Measurements from ENCODE around the gene URB1. TPM values are rescaled to one million over a fixed set of nuclear protein-coding genes. Genes with fewer than 3 reads are reported as not detected.
"Not testable (repeated sequence)": the region's sequence is repeated elsewhere in the genome, so short reads cannot be mapped to it uniquely, and the experiment has no call there.

The URB1 gene
- total RNA-seq, 2 experiments from 2014 or later = 35.6 to 38.4 TPM

- no peaks in the 10 kb centered on the region for H3K9me3 Mint-ChIP-seq
- peaks cover 6% of the 10 kb centered on the region for H3K4me1 Mint-ChIP-seq
- H3K4me3 Mint-ChIP-seq = no peak overlapping the region
- no peak for DNase-seq
- H3K27me3 Mint-ChIP-seq = no peaks in the 10 kb centered on the region
- peaks cover 25% of the 10 kb centered on the region for H3K36me3 Mint-ChIP-seq
- no peak overlapping the region for H3K27ac Mint-ChIP-seq
Observed at GRCh38 chr21:32315511-32316281, 77.1 kb downstream of the URB1 start.

DNA sequence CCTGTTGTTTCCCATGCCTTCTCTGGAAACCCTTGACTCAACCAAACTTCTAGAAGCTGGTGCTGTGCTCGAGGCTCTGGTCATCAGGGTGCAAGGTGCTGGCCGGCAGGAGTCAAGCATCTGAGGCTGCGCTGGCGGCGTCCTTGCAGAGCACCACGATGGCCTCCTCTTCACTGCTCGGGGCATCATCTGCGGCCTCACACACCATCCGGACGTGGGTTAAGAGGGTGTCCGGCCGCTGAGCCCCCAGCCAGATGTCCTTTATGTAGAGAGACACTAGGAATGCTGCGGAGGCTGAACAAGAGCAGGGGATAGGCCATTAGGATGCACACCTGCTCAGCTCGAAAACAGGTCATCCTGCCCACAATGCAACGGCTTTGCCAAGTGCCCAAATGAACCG is 78.0 kb downstream of the URB1 start:
- peaks cover 8% of the 10 kb centered on the region for H3K4me1 Mint-ChIP-seq
- no peaks in the 10 kb centered on the region for H3K27me3 Mint-ChIP-seq
- H3K9me3 Mint-ChIP-seq = no peaks in the 10 kb centered on the region
- DNase-seq = no peak
- no peak overlapping the region for H3K27ac Mint-ChIP-seq
- H3K36me3 Mint-ChIP-seq = peaks cover 26% of the 10 kb centered on the region
- no peak overlapping the region for H3K4me3 Mint-ChIP-seq

GRCh38 chr21:32312976-32313375 is 79.8 kb downstream of the URB1 start:
- Mint-ChIP-seq H3K36me3 (peaks cover 25% of the 10 kb centered on the region), H3K27me3 (no peaks in the 10 kb centered on the region), H3K4me1 (peaks cover 8% of the 10 kb centered on the region), H3K4me3 (no peak overlapping the region), H3K27ac (no peak overlapping the region), H3K9me3 (no peaks in the 10 kb centered on the region)
- DNase-seq = no peak

- H3K36me3 Mint-ChIP-seq = peaks cover 25% of the 10 kb centered on the region
- no peak overlapping the region for H3K27ac Mint-ChIP-seq
- DNase-seq = no peak
- H3K9me3 Mint-ChIP-seq = no peaks in the 10 kb centered on the region
- H3K4me3 Mint-ChIP-seq = no peak overlapping the region
- H3K4me1 Mint-ChIP-seq = peaks cover 8% of the 10 kb centered on the region
- H3K27me3 Mint-ChIP-seq = no peaks in the 10 kb centered on the region
Observed at GRCh38 chr21:32312326-32312725, 80.5 kb downstream of the URB1 start.

GRCh38 chr21:32311621-32312020 is 81.2 kb downstream of the URB1 start:
- H3K9me3 Mint-ChIP-seq = no peaks in the 10 kb centered on the region
- DNase-seq = no peak
- no peaks in the 10 kb centered on the region for H3K27me3 Mint-ChIP-seq
- peaks cover 31% of the 10 kb centered on the region for H3K36me3 Mint-ChIP-seq
- no peak overlapping the region for H3K4me3 Mint-ChIP-seq
- peak overlapping the region; percentile 54 for H3K27ac Mint-ChIP-seq
- peaks cover 8% of the 10 kb centered on the region for H3K4me1 Mint-ChIP-seq

DNA sequence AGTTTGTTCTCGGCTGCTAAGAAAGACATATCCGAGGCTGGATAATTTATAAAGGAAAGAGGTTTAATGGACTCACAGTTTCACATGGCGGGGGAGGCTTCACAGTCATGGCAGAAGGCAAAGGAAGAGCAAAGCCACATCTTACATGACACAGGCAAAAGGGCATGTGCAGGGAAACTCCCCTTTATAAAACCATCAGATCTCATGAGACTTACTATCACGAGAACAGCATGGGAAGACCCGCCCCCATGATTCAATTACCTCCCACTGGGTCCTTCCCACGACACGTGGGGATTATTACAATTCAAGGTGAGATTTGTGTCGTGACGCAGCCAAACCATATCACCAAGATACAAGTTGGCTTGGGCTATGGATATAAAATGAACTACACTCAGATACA is 81.8 kb downstream of the URB1 start:
- H3K4me1 Mint-ChIP-seq, DNase-seq, H3K27me3 Mint-ChIP-seq, H3K9me3 Mint-ChIP-seq, H3K4me3 Mint-ChIP-seq: not testable (repeated sequence)
- Mint-ChIP-seq H3K27ac (peak overlapping the region; percentile 29), H3K36me3 (peaks cover 34% of the 10 kb centered on the region)

- no peak overlapping the region for H3K27ac Mint-ChIP-seq
- no peaks in the 10 kb centered on the region for H3K9me3 Mint-ChIP-seq
- H3K36me3 Mint-ChIP-seq = peaks cover 39% of the 10 kb centered on the region
- no peak for DNase-seq
- H3K4me3 Mint-ChIP-seq = no peak overlapping the region
- H3K4me1 Mint-ChIP-seq = peaks cover 8% of the 10 kb centered on the region
- H3K27me3 Mint-ChIP-seq = no peaks in the 10 kb centered on the region
Observed at GRCh38 chr21:32309906-32310460, 82.8 kb downstream of the URB1 start.

GRCh38 chr21:32308696-32309095 is 84.1 kb downstream of the URB1 start:
- H3K4me3 Mint-ChIP-seq = no peak overlapping the region
- peaks cover 39% of the 10 kb centered on the region for H3K36me3 Mint-ChIP-seq
- no peaks in the 10 kb centered on the region for H3K27me3 Mint-ChIP-seq
- no peaks in the 10 kb centered on the region for H3K9me3 Mint-ChIP-seq
- H3K4me1 Mint-ChIP-seq = peaks cover 6% of the 10 kb centered on the region
- no peak for DNase-seq
- peak overlapping the region; percentile 27 for H3K27ac Mint-ChIP-seq

DNA sequence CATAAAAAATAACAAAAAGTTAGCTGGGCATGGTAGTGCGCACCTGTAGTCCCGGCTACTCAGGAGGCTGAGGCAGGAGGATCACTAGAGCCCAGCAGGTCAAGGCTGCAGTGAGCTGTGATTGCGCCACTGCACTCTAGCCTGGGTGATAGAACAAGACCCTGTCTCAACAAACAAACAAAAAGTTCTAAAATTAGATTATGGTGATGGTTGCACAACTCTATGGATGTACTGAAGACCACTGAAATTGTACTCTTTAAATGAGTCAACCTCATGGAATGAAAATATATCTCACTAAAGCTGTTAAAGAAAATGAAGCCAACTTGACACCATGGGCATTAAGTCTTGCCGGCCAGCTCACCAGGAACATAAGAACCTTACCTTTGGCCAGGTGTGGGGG is 85.1 kb downstream of the URB1 start:
- H3K27ac Mint-ChIP-seq = no peak overlapping the region
- H3K4me1 Mint-ChIP-seq = peaks cover 6% of the 10 kb centered on the region
- no peaks in the 10 kb centered on the region for H3K27me3 Mint-ChIP-seq
- H3K4me3 Mint-ChIP-seq = no peak overlapping the region
- no peak for DNase-seq
- peaks cover 36% of the 10 kb centered on the region for H3K36me3 Mint-ChIP-seq
- no peaks in the 10 kb centered on the region for H3K9me3 Mint-ChIP-seq

GRCh38 chr21:32306021-32306780 is 86.6 kb downstream of the URB1 start:
- no peak for DNase-seq
- H3K9me3 Mint-ChIP-seq = no peaks in the 10 kb centered on the region
- H3K4me3 Mint-ChIP-seq = no peak overlapping the region
- peaks cover 6% of the 10 kb centered on the region for H3K4me1 Mint-ChIP-seq
- no peaks in the 10 kb centered on the region for H3K27me3 Mint-ChIP-seq
- peaks cover 26% of the 10 kb centered on the region for H3K36me3 Mint-ChIP-seq
- no peak overlapping the region for H3K27ac Mint-ChIP-seq

DNA sequence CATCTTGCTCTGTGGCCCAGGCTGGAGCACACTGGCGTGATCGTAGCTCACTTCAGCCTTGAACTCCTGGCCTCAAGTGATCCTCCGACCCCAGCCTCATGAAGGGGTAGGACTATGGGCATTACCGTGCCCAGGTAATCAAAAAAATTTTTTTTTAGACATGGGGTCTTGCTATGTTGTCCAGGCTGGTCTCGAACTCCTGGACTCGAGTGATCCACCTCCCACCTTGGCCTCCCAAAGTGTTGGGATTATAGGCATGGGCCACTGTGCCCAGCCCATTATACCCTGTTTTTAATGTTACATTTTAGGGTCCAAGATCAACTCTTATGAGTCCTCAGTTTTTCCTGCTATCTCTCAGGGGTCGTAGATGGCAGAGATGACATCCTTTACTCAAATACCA is 87.8 kb downstream of the URB1 start:
- no peak overlapping the region for H3K4me3 Mint-ChIP-seq
- H3K27ac Mint-ChIP-seq = no peak overlapping the region
- peaks cover 21% of the 10 kb centered on the region for H3K36me3 Mint-ChIP-seq
- no peaks in the 10 kb centered on the region for H3K4me1 Mint-ChIP-seq
- no peak for DNase-seq
- H3K9me3 Mint-ChIP-seq = no peaks in the 10 kb centered on the region
- H3K27me3 Mint-ChIP-seq = no peaks in the 10 kb centered on the region

GRCh38 chr21:32303385-32303784 is 89.4 kb downstream of the URB1 start:
- DNase-seq = no peak
- H3K27ac Mint-ChIP-seq = no peak overlapping the region
- no peaks in the 10 kb centered on the region for H3K9me3 Mint-ChIP-seq
- no peaks in the 10 kb centered on the region for H3K27me3 Mint-ChIP-seq
- no peak overlapping the region for H3K4me3 Mint-ChIP-seq
- no peaks in the 10 kb centered on the region for H3K4me1 Mint-ChIP-seq
- peaks cover 23% of the 10 kb centered on the region for H3K36me3 Mint-ChIP-seq

- DNase-seq = no peak
- Mint-ChIP-seq H3K27me3 (no peaks in the 10 kb centered on the region), H3K9me3 (no peaks in the 10 kb centered on the region), H3K27ac (no peak overlapping the region), H3K4me3 (no peak overlapping the region), H3K4me1 (no peaks in the 10 kb centered on the region), H3K36me3 (peaks cover 23% of the 10 kb centered on the region)
Observed at GRCh38 chr21:32302560-32302959, 90.3 kb downstream of the URB1 start.

DNA sequence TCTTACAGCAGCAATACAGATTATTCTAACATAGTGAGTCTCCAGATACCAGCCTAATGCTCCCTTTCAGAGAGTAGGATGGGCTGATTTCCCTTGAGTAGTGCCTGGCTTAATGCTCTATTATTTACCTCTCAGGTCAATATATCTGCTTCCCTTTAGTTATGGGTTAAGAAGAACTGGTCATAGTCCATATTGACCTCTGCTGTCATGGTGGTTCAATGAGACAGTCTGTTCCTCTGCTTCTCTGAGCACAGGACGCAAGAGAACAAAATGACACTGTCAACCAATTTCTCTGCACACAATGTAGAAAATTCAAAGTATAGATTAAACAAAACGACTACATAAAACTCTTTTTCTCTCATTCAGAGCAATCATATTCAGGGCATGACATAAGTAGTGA is 91.2 kb downstream of the URB1 start:
- H3K27ac Mint-ChIP-seq = no peak overlapping the region

GRCh38 chr21:32300117-32300681 is 92.6 kb downstream of the URB1 start:
- DNase-seq = no peak
- Mint-ChIP-seq H3K27ac (no peak overlapping the region), H3K27me3 (no peaks in the 10 kb centered on the region), H3K36me3 (peaks cover 10% of the 10 kb centered on the region), H3K4me1 (no peaks in the 10 kb centered on the region), H3K4me3 (no peak overlapping the region), H3K9me3 (no peaks in the 10 kb centered on the region)

More for the DNA sequence above, 91.2 kb downstream of the URB1 start:
- no peak for DNase-seq
- Mint-ChIP-seq H3K4me1 (no peaks in the 10 kb centered on the region), H3K36me3 (peaks cover 17% of the 10 kb centered on the region), H3K27me3 (no peaks in the 10 kb centered on the region), H3K9me3 (no peaks in the 10 kb centered on the region), H3K4me3 (no peak overlapping the region)

Data from activated naive CD8-positive, alpha-beta T cell treated with anti-CD3 and anti-CD28 coated beads for 36 hours (primary cell).